ENCODE measurements around the gene SCAMP1.
A peak's percentile ranks its signal among the peaks of the same experiment; 100 is the strongest.
"Not testable (repeated sequence)": the region's sequence is repeated elsewhere in the genome, so short reads cannot be mapped to it uniquely, and the experiment has no call there.

Gene SCAMP1

DNA sequence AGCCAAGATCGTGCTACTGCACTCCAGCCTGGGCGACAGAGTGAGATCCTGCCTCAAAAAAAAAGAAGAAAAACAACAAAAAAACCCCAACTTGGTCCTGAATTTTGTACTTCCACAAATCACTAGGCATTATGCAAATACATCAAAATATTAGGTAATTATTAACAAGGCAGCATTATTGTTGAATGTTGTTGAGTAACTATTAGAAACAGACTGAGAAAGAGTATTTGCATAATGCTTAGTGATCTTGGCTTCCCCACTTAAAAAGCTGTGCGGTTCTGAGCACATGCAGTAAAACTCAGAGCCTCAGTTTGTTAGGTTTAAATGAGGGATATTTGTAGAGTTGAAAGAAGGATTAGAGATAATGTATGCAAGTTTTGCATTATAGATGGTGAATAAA, 64.2 kb downstream of the SCAMP1 start:
- DNase-seq (ENCODE audit: low spot score): no peak

- DNase-seq (ENCODE audit: low spot score): no peak
These were observed 69.0 kb downstream of the SCAMP1 start for GRCh38 chr5:78429332-78429980.

DNA sequence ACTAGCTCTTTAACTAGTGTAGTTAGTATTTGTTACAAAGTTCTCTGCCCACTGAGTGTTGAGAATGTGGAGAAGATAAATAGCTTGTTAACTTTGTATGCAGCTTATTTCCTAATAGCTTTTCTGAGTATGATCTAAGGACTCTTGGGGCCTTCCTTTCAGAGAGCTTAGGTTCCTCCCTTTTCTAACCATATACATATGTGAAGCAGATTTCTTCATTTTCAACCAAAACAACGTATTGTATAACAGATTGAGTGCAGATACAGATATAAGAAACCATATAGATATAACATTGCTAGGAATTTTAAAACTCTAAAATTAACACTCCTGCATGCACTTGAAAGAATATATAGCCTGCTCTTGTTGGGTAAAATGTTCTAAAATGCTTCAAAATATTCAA, 70.4 kb downstream of the SCAMP1 start:
- DNase-seq (ENCODE audit: low spot score): no peak

DNA sequence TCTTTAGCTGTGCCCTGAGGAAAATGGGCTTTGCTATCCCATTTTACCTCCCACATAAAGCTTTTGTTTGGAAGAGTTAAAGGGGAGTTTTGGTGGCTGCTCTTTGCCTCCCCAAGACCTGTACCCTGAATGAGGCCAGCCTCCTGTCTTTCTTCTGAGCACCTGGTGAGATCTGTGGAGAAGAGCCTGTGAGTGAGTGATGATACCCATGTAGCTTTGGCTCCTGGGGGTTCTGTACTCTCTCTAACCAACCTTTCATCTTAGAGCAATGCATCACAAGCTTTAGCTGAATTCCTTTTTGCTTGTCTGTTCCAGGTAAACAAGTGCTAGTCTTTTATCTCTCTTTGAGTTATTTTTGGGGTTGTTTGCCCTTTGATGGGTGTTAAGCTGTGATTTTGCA, 73.6 kb downstream of the SCAMP1 start:
- no peak for DNase-seq (ENCODE audit: low spot score)

GRCh38 chr5:78447775-78448424, 87.5 kb downstream of the SCAMP1 start:
- no peak for DNase-seq (ENCODE audit: low spot score)

- DNase-seq (ENCODE audit: low spot score): no peak
These were observed 88.7 kb downstream of the SCAMP1 start for GRCh38 chr5:78449103-78449502.

GRCh38 chr5:78457507-78457906, 97.1 kb downstream of the SCAMP1 start:
- not testable (repeated sequence) for DNase-seq (ENCODE audit: low spot score)

GRCh38 chr5:78458843-78459242, 98.4 kb downstream of the SCAMP1 start:
- DNase-seq (ENCODE audit: low spot score): no peak

DNA sequence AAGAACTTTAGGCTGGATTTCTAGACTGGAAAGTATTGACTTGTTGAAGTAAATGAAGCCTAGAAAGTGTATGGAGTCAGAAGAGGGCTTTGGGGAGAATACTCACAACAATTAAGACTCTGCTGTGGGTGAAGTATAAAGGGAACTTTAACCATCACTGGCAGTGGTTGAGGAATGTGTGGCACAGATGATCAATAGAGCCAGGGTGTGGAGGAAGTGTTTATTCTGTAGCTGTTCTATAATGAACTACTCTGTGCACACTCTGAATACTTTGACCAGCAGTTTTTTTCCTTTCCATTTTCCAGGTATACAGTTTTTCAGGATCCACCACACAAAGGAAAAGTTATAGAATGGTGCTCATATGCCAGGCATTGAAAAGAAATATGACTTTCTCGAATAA, 106.7 kb downstream of the SCAMP1 start:
- no peak for DNase-seq (ENCODE audit: low spot score)

DNA sequence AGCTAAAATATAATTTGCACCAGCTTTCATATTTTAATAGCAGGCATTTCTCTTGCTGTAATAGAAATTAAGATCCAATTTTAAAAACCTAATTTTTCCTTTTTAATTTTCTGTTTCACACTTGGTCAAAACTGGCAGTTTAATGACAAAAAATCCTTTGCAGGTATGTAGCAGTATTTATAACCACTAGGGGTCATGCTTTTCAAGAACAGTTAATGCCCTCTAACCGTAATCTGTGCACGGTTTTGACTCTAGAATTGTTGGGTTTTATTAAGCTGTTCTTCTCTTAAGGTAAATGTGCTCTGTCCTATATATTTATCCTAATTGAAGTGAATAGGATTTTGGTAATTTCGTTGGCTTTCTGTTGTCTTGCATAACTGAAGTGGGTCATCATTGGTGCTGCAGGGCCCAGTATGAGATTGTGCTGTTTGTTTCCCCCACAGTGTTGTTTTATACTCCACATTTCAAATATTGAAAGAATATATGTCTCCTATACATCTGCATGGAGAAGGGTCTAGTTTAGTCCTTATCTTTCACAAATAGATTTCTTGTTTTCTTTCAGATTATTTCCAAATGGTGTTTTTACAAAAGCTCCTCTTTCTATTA, 107.4 kb downstream of the SCAMP1 start:
- peak; percentile 8 for DNase-seq (ENCODE audit: low spot score)

DNA sequence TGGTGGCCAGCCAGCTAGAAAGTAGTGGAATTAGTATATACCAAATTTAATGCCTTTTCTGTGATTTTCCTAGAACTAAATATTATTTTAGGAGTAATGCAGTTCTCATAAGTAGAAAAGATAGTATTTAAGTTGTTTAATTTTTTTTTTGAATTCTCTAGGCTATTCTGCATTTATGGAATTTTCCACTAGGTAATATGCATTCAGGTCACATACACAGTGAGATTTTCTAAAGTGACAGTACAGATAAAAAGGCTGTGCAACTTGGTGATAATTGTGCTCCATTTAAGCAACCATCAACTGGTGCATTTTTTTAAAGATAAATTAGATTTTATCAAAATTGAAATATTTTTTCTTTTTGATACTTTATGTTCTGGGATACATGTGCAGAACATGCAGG, 111.5 kb downstream of the SCAMP1 start:
- no peak for DNase-seq (ENCODE audit: low spot score)

- DNase-seq (ENCODE audit: low spot score): no peak
These were observed 112.2 kb downstream of the SCAMP1 start for GRCh38 chr5:78472469-78473106.

DNA sequence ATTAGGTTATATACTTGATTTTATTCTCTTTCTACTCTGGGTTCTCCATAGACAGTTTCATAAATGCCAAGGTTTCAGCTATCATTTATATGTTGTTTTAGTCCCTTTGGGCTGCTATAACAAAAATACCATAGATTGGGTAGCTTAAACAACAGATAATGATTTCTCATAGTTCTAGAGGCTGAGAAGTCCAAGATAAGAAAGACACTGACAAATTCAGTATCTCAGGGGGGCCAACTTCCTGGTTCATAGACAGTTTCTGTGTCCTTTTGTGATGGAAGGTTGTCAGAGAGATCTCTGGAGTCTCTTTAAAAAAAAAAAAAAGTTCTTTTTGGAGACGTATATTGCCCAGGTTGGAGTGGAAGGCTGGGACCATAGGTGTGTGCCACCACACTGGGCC, 113.3 kb downstream of the SCAMP1 start:
- no peak for DNase-seq (ENCODE audit: low spot score)

- DNase-seq (ENCODE audit: low spot score): no peak
These were observed 115.0 kb downstream of the SCAMP1 start for GRCh38 chr5:78475370-78475769.

- no peak for DNase-seq (ENCODE audit: low spot score)
These were observed 116.4 kb downstream of the SCAMP1 start for GRCh38 chr5:78476795-78477194.

GRCh38 chr5:78482948-78483347, 122.5 kb downstream of the SCAMP1 start:
- DNase-seq (ENCODE audit: low spot score): no peak

DNA sequence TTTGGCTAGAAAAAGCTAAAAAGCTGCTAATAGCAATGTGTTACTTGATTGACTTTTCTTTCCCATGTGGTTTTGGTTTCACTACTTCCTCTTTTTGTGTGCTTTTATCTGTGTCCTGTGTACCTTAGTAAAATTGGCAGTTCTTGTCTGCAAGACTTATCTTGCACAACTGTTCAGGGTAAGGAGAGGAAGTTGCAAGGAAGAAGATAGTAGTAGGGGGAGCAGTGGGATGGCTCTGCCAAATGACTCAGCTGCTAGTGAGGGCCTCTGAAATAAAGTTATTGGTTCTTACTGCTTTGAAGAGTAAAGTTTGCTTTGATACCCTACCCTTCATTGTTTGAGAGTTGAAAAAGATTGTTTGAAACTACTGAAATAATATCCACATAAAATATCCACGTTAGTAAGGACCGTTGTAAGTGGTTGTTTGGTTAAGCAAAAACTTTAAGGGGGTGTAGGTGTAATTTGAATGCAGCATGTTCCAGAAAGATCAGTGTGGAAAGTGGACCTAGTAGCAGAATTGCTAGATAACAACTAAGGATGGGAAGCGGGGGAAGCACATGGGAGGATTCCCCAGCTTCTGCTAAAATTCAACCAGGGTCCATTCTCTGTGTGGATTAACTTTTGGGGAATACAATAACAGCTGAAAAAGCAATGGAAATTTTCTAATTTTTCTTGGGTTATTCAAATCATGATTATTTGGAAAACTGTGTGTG, 123.5 kb downstream of the SCAMP1 start:
- peak; percentile 5 for DNase-seq (ENCODE audit: low spot score)

GRCh38 chr5:78486218-78486617, 125.8 kb downstream of the SCAMP1 start:
- no peak for DNase-seq (ENCODE audit: low spot score)

DNA sequence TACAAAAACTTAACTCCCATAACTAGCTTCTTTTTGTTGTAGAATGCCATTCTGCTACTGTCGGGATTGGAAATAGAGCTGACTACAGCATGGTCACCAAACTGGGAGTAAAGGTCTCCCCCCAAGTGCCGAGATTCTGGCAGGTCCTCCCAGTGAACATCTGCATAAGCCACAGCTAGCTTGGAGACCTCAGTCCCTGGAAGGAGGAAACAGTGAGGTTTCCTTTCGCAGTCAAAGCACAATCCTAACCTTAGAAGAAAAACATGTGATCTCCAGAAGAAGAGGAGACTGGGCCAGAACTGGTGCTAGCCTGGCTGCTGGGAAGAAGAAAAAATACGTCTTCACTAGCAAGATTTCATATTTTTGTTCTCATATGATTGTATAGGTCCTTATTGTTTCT, 127.4 kb downstream of the SCAMP1 start:
- no peak for DNase-seq (ENCODE audit: low spot score)

- no peak for DNase-seq (ENCODE audit: low spot score)
These were observed 130.5 kb downstream of the SCAMP1 start for GRCh38 chr5:78490709-78491485.

GRCh38 chr5:78492224-78492623, 131.8 kb downstream of the SCAMP1 start:
- no peak for DNase-seq (ENCODE audit: low spot score)

GRCh38 chr5:78492650-78493049, 132.2 kb downstream of the SCAMP1 start:
- DNase-seq (ENCODE audit: low spot score): no peak
